IPS-15b (cell line): ENCODE results near the gene TDRD6.

Experiments
- H3K27me3 ChIP-seq: one replicate; pipeline ENCODE4 v1.6.1; 2013; ENCODE audit warnings: low read length; ENCODE audit not compliant: control insufficient read depth, insufficient read depth
- H3K36me3 ChIP-seq: one replicate; pipeline ENCODE4 v1.6.1; 2013; ENCODE audit warnings: low read length; ENCODE audit not compliant: control insufficient read depth, insufficient read depth
- H3K4me1 ChIP-seq: one replicate; pipeline ENCODE4 v1.6.1; 2013; ENCODE audit warnings: mild to moderate bottlenecking, low read length; ENCODE audit not compliant: control insufficient read depth, insufficient read depth
- H3K4me3 ChIP-seq: one replicate; pipeline ENCODE4 v1.5.1; 2013; ENCODE audit warnings: low read depth, low read length
- H3K9ac ChIP-seq: one replicate; pipeline ENCODE4 v1.6.1; 2013; ENCODE audit warnings: low read depth, mild to moderate bottlenecking, low read length
- H3K9me3 ChIP-seq: one replicate; pipeline ENCODE4 v1.6.1; 2013; ENCODE audit warnings: mild to moderate bottlenecking, low read length; ENCODE audit not compliant: control insufficient read depth, insufficient read depth

Gene TDRD6

DNA sequence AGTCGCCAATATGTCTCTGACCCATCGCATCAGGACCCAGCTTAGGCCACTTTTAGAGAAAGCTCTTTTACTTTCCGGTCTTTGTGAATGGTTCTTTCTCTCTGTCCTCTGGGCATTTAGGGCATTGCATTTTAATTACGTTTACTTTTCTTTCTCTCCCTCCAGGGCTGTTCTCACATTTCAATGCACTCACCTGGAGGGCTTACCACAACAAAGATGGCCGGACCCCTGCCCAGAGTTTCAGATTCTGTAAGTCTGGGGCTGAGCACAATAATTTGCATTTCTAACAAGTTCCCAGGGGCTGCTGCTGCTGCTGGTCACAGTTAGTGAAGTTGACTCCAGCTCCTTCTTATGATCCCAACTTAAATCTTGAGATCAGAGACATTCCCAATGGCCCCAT lies 62.0 kb downstream of the TDRD6 start:
- Histone ChIP-seq H3K4me1 (peaks cover 4% of the 10 kb centered on the region), H3K27me3 (no peaks in the 10 kb centered on the region), H3K9ac (no peak overlapping the region), H3K9me3 (no peaks in the 10 kb centered on the region), H3K36me3 (no peaks in the 10 kb centered on the region), H3K4me3 (no peak overlapping the region)

DNA sequence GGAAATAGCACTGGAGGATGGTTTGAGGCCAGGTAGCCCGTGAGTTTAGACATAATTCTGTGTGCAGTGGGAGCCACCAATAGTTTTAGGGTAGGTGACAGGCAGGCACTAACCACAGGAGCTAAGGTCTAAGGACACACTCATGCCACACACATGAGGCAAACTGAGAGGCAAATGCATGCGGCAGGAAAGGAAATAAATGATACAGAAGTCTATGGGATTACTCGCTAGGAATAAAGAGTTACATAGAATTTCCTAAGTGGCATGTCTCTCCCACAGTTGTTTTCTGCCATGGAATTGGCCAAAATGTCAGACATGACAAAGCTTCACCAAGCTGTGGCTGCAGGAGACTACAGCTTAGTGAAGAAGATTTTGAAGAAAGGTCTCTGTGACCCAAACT lies 64.0 kb downstream of the TDRD6 start:
- Histone ChIP-seq H3K4me1 (peaks cover 4% of the 10 kb centered on the region), H3K9me3 (no peaks in the 10 kb centered on the region), H3K36me3 (no peaks in the 10 kb centered on the region), H3K27me3 (no peaks in the 10 kb centered on the region), H3K4me3 (no peak overlapping the region), H3K9ac (no peak overlapping the region)
